ENCODE measurements around the gene AP1AR.

Gene AP1AR

DNA sequence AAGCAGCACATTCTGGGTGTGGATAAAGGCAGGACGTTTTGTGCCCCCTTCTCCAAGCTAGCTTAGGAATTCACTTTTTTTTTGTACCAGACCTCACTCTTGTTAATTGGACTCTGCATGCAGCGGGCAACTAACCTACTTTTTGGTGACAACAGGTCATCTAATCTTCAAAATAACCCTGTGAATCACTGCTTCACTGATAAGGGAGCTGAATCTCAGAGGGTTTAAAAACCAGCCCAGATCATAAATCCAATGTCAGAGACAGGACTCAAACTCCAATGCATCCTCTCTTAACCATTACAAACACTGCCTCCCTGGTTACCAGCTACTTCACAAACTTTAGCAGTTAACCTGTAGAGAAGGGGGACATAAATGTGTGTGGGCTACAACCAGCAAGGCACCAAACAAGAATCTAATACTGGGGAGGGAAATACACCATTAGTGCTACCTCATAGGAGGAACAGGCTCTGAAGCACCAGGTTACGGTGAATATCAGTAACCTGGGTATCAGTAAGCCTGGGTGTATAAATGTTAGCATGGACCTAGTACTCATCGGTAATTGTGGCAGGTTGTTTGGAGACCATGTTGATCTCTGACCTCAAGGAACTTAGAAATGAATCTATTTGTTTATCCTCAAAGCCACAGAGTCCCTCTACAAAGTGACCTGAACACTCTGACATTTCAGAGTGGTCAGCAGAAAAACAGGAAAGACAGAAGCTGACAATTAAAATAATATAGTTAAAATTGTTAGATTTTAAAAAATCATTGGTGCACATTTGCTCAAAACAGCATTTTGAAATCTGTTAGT, 51.5 kb downstream of the AP1AR start:
- no peak for TF ChIP-seq REST (IDR thresholded peaks at IDR 0.05; ENCODE audit: insufficient read depth in 1 of 2, low read depth in 2 of 2, low read length in 2 of 2)
- TF ChIP-seq TAF1 (IDR thresholded peaks at IDR 0.05; ENCODE audit: borderline replicate concordance, insufficient read depth, low read length): no peak
- no peak for TF ChIP-seq SIN3A (IDR thresholded peaks at IDR 0.05; ENCODE audit: borderline replicate concordance, insufficient read depth, low read length)
- TF ChIP-seq FOXP2 (optimal IDR thresholded peaks at IDR 0.05; ENCODE audit: borderline replicate concordance, extremely low read depth, extremely low read length, insufficient read depth): no peak
- no peak for TF ChIP-seq POLR2AphosphoS5 (IDR thresholded peaks at IDR 0.05; ENCODE audit: low read depth, low read length)

- TF ChIP-seq FOXP2 (optimal IDR thresholded peaks at IDR 0.05; ENCODE audit: borderline replicate concordance, extremely low read depth, extremely low read length, insufficient read depth) (no peak), SIN3A (IDR thresholded peaks at IDR 0.05; ENCODE audit: borderline replicate concordance, insufficient read depth, low read length) (no peak), REST (IDR thresholded peaks at IDR 0.05; ENCODE audit: insufficient read depth in 1 of 2, low read depth in 2 of 2, low read length in 2 of 2) (no peak), POLR2AphosphoS5 (IDR thresholded peaks at IDR 0.05; ENCODE audit: low read depth, low read length) (no peak), TAF1 (IDR thresholded peaks at IDR 0.05; ENCODE audit: borderline replicate concordance, insufficient read depth, low read length) (no peak)
These were observed 52.6 kb downstream of the AP1AR start for GRCh38 chr4:112284166-112284565.

DNA sequence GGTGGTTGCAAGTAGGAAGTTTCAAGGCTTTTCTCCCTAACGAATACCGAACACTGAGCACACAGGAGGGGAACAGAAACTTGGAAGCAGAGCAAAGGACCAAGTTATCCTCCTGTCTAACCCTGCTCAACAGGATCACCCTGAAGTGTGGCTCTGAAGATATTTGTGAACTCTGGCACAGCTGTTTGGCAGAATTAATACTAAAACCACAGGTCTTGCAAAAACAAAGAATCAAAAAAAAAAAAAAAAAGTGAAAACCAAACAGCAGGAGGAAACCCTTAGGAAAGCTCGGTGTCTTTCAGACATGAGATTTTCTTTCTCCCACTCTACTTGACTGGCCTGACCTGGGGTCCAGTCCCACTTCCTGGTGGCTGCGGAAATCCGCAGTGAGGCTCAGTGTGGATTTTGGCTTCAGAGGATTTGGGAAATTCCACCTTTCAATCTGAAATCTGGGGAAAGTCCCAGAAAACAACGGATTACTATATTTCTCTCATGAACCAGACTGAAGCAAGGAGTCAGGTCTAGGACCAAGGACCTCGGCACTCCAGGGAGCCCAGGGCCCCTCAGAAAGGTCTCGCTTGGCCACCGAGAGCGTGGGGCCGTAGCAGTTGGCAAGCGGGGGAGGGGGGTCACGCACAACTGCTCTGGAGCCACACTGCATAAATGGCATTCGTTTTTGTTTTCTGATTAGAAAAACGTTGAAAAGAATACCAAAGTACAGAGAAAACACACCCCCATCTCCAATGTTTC, 53.2 kb downstream of the AP1AR start:
- TF ChIP-seq FOXP2 (optimal IDR thresholded peaks at IDR 0.05; ENCODE audit: borderline replicate concordance, extremely low read depth, extremely low read length, insufficient read depth) (no peak), REST (IDR thresholded peaks at IDR 0.05; ENCODE audit: insufficient read depth in 1 of 2, low read depth in 2 of 2, low read length in 2 of 2) (no peak), POLR2AphosphoS5 (IDR thresholded peaks at IDR 0.05; ENCODE audit: low read depth, low read length) (no peak), TAF1 (IDR thresholded peaks at IDR 0.05; ENCODE audit: borderline replicate concordance, insufficient read depth, low read length) (no peak), SIN3A (IDR thresholded peaks at IDR 0.05; ENCODE audit: borderline replicate concordance, insufficient read depth, low read length) (no peak)

DNA sequence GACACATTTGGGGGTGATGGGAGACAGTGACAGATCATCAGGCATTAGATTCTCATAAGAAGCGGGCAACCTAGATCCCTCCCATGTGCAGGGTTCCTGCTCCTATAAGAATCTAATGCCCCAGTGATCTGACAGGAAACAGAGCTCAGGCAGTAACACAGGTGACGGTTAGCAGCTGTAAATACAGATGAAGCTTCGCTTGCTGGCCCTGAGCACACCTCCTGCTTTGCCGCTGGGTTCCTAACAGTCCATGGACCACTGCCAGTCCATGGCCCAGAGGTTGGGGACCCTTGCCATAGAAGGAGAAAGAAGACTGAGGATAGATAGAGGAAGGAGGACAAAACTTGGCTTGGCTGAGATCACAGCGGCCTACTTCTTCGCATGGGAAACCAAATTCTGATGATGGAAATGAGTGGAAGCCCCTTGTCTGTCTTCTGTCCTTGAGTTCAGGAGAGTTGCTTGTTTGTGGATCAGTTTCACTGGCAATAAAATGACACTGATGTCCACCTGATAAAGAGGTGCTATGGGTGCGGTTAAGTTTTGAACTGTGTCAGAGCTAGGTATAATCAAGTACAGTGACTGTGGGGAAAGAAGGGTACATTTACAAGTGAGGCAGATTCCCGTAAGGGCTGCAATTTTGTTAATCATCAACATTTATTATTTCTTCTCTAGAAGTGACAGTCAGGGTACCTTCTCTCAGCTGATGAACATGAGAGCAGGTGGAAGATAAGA, 55.8 kb downstream of the AP1AR start:
- TF ChIP-seq FOXP2 (optimal IDR thresholded peaks at IDR 0.05; ENCODE audit: borderline replicate concordance, extremely low read depth, extremely low read length, insufficient read depth) (no peak), TAF1 (IDR thresholded peaks at IDR 0.05; ENCODE audit: borderline replicate concordance, insufficient read depth, low read length) (no peak), POLR2AphosphoS5 (IDR thresholded peaks at IDR 0.05; ENCODE audit: low read depth, low read length) (no peak), SIN3A (IDR thresholded peaks at IDR 0.05; ENCODE audit: borderline replicate concordance, insufficient read depth, low read length) (no peak), REST (IDR thresholded peaks at IDR 0.05; ENCODE audit: insufficient read depth in 1 of 2, low read depth in 2 of 2, low read length in 2 of 2) (no peak)
